DLD1 (cell line): ENCODE data around the gene CD8B2.
"Not testable (repeated sequence)": the region's sequence is repeated elsewhere in the genome, so short reads cannot be mapped to it uniquely, and the experiment has no call there.

Source experiments
- in situ Hi-C: cut with HindIII; loops from 2 replicates; pipeline ENCODE4 v1.10.0; 2017; ENCODE audit warnings: low sequenced_read_pairs

The CD8B2 gene

GRCh38 chr2:106546391-106546990, 59.3 kb downstream of the CD8B2 start:
- in situ Hi-C loops, result loop anchor here (25.0 kb wide), 1 partner anchor 984 kb away; no protein-coding TSS in a partner anchor

- in situ Hi-C loops, result loop anchor here (25.0 kb wide), 1 partner anchor 985 kb away; no protein-coding TSS in a partner anchor
These were observed 60.2 kb downstream of the CD8B2 start for GRCh38 chr2:106547164-106547903.

DNA sequence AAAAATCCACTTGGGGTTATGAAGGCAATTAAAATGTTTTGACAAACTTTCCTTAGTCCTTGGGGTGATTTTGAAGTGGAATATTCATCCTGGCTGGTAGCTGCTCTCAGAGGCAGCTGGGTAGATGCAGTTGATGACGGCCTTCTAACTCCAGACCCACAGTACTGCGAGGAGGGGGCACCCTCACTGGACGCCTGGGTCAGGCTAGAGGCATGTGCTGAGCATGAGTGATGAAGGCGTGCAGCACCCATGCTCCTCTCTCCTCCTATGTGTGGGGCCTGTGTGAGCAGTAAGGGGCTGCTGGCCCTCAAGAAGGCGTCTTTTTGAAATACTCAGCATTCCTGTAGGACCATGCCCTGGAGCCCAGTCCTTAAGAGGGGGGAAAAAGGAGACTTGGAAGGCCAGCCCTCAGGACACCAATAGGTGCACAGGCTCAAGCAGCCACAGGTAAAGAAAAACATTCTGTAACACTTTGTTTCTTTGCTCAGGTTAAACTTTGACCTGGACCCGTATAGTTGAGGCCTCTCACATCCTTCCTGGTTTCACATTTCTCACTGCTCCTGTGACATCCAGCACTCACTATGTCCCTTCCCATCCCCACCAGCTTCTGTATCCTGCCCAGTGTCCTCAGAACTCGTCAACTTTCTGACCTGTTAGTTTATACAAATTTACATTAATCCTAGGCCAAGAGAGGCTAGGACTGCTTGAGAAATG, 64.4 kb downstream of the CD8B2 start:
- in situ Hi-C loops, result no loop called here

GRCh38 chr2:106552921-106553320, 65.8 kb downstream of the CD8B2 start:
- in situ Hi-C loops, result no loop called here

GRCh38 chr2:106553321-106553720, 66.2 kb downstream of the CD8B2 start:
- in situ Hi-C loops, result no loop called here

DNA sequence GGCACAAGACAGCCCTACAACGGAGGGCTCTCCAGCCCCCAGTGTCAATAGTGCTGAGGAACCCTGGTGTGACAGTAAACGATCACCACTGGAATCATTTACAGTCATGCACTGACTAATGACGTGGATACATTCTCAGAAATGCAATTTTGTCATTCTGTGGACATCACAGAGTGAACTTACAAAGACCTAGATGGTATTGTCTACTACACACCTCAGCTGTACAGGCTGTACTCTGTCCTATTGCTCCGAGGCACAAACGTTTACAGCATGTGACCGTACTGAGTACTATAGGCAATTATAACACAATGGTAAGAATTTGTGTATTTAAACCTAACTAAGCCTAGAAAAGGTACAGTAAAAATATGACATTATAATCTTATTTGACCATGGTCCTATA, 67.2 kb downstream of the CD8B2 start:
- in situ Hi-C loops, result no loop called here

DNA sequence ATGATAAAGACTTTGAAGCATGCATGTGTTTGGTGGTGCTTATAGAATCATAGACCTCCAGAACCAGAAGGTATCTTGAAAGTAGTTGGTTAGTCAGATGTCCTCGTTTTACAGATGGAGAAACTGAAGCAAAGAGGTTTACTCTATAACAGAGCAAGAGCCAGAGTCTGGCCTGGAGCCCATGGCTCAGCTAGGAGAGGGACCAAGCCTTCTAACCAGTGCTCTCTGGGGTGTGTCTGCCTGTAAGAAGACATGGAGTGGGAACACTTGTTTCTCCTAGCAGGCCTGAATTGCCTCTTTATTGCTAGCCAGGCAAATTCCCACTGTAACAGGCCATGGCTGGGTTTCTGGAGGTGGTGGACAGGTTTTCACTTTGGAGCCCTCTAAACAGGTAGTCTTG, 67.9 kb downstream of the CD8B2 start:
- in situ Hi-C loops, result no loop called here

DNA sequence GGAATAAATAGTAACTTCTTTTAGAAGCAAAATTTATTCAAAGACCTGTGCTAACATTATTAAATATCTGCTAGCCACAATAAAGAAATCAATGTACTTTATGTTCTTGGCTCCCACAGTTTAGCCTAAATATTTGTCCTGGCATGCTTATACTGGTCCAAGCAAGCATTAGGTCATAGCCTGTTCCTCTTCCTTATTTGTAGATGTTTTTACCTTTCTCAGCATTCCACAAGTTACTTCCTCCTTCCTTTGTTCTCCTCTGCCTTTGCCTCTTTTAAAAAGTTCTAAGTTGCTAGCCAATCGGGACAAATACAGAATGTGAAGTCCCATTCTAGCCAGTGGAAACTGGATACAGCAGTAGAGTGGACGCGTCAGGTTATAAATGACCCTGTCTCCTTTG, 72.6 kb downstream of the CD8B2 start:
- in situ Hi-C loops, result not testable (repeated sequence)

GRCh38 chr2:106560773-106561172, 73.6 kb downstream of the CD8B2 start:
- in situ Hi-C loops, result no loop called here

- in situ Hi-C loops, result no loop called here
These were observed 74.2 kb downstream of the CD8B2 start for GRCh38 chr2:106561356-106561755.

DNA sequence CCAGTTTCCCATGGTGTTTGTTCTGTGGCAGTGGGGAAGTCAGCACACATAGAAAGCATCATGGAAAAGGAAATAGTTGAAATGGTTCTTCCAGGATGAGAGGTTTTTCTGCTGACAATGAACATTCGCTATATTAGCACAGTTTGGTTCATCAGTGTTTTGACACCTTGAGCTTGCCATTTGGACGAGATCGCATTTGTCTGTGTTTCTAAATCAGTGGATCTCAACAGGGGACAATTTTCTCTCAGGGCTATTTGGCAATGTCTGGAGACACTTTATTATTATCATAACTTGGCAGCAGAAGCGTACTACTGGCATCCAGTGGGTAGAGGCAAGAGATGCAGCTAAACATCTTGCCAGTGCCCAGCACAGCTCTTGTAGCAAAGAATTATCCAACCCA, 74.6 kb downstream of the CD8B2 start:
- in situ Hi-C loops, result no loop called here

DNA sequence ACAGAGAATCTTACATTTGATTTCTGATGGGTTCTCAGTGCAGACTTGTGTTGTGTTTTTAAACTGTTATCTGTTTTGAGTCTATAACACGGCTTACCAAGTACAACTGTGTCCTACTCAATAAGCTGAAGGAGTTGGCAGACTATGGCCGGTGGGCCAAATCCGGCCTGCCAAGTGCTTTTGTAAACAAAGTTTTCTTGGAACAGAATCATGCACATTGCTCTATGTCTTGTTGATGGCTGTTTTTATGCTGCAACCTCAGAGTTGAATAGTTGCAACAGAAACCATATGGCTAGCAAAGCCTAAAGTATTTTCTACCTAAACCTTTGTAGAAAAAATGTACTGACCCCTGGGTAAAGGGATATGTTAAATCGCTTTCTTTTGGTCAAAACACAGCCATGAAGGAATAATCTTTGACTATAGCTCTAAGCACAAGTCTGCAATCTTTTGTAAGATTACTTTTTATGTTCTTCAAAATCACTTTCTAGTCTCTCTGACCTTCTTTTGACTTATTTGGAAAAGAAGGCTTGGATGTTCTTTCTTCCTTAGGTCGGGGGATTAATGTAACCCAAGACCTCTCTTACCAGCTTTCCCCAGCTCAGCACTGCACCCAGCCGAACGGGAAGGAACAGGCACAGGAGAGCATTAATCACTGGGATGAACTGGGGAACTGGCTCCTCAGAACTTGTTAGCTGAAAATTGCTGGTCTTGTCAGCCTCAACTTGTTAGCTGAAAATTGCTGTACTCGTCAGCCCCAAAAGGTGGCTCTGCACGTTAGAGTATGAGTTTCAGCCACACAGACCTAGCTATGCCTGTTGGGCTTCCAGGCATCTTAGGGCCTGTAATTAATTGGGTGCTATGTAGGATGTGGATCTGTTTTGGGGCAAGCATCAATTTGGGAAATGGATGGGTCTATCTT, 75.4 kb downstream of the CD8B2 start:
- in situ Hi-C loops, result no loop called here

- in situ Hi-C loops, result no loop called here
These were observed 76.0 kb downstream of the CD8B2 start for GRCh38 chr2:106563195-106563594.

- in situ Hi-C loops, result no loop called here
These were observed 78.4 kb downstream of the CD8B2 start for GRCh38 chr2:106565599-106565998.

DNA sequence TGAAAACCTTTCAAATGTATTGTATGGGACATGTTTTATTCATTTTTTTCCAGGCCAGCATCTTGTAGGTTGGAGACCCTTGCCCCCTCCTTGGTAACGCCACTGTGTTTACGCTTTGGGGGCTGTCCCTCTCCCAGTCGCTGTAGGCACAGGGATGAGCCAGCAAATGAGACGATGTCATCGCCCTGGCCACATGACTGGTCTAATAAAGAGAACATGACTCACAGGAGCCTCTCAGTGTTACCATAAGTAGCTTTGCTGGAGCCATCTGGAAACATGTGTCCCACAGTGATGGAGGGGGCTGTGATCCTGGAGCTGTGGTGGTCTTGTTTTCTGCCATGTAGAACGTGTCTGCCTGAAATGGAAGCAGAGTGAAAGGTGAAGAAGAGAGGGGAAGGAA, 78.9 kb downstream of the CD8B2 start:
- in situ Hi-C loops, result no loop called here

- in situ Hi-C loops, result not testable (repeated sequence)
These were observed 79.3 kb downstream of the CD8B2 start for GRCh38 chr2:106566484-106566883.

DNA sequence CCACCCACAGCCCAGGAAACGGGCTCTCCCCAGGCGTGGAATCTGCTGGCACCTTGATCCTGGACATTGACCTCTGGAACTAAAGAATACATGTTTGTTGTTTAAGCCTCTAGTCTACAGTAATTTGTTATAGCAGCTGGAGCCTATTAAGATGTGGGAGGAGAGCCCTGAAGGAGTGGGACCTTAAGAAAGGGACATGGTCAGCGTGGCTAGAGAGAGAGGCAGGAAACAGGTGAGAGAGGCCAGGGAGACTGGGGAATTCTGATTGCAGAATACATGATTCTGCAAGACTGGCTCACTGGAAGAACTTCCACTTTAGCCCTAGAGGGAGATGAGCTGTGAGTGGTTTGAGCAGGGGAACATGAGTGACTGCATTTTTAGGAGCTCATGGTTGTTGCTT, 83.2 kb downstream of the CD8B2 start:
- in situ Hi-C loops, result no loop called here
